Chondrocyte (in vitro differentiated cells): ENCODE data around the gene PDE2A. TPM values are rescaled to one million over a fixed set of nuclear protein-coding genes. Genes with fewer than 3 reads are reported as not detected.
"Not testable (repeated sequence)": the region's sequence is repeated elsewhere in the genome, so short reads cannot be mapped to it uniquely, and the experiment has no call there.

ENCODE experiments used
- DNase-seq: peaks from one replicate; pipeline ENCODE4 v3.0.0; 2021; ENCODE audit warnings: mixed read lengths, low spot score
- H3K27ac Mint-ChIP-seq: one replicate; pipeline ENCODE4 v1.8.0; 2021; ENCODE audit warnings: mild to moderate bottlenecking, moderate library complexity, mixed read lengths; ENCODE audit not compliant: unreplicated experiment
- H3K27me3 Mint-ChIP-seq: 2 replicates; pipeline ENCODE4 v1.8.0; 2021; ENCODE audit warnings: low read depth, mixed read lengths
- H3K36me3 Mint-ChIP-seq: 2 replicates; pipeline ENCODE4 v1.8.0; 2021; ENCODE audit warnings: low read depth, mixed read lengths
- H3K4me1 Mint-ChIP-seq: 2 replicates; pipeline ENCODE4 v1.8.0; 2021; ENCODE audit warnings: low read depth, mild to moderate bottlenecking, mixed read lengths
- H3K4me3 Mint-ChIP-seq: one replicate; pipeline ENCODE4 v1.8.0; 2021; ENCODE audit warnings: mild to moderate bottlenecking, moderate library complexity, mixed read lengths; ENCODE audit not compliant: unreplicated experiment
- H3K9me3 Mint-ChIP-seq: 2 replicates; pipeline ENCODE4 v1.8.0; 2021; ENCODE audit warnings: low read depth, mixed read lengths
- total RNA-seq: library from RNA; stranded (reverse); gene quantifications from 3 replicates; pipeline ENCODE4 v1.2.1, GENCODE V29; 2021
- TF ChIP-seq, protein P1 (sequence below): fragments of 200-600 bp; sonication (generic); IDR thresholded peaks from 2 replicates; pipeline ENCODE4 v1.5.0; 2021; ENCODE audit warnings: antibody characterized with exemption, mild to moderate bottlenecking, moderate library complexity

Gene PDE2A
- total RNA-seq, 1 donor from 2014 or later: not detected

DNA sequence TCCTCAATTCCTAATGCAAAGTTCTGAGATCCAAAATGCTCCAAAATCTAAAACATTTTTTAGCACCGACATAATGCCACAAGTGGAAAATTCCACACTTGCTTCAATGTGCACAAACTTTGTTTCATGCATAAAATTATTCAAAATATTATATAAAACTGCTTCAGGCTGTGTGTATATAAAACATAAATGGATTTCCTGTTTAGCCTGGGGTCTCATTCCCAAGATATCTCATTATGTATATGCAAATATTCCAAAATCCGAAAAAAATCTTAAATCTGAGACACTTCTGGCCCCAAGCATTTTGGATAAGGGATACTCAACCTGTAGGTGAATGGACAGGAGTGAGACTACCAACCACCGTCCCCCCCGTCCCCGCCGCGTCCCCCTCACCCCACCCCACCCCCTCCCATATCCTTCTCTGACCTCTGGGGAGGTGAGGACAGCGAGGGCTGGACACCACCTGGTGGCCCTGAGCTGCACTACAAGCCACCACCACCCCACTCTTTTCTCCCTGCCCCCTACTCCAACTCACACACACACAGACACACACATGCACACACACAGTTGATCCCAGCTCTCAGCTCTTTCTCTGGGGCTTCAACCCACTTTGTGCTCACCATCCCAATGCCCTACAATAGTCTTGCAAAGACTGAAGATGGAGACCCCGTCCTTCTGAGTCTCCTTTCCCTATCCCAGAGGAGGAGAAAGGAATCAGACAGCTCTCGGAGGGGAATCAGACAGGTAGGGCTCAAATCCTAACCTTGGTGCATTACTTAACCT is 101.0 kb downstream of the PDE2A start:
- H3K9me3 Mint-ChIP-seq: no peaks in the 10 kb centered on the region
- H3K27ac Mint-ChIP-seq: no peak overlapping the region
- peaks cover 7% of the 10 kb centered on the region for H3K4me1 Mint-ChIP-seq
- TF ChIP-seq, protein P1, sequence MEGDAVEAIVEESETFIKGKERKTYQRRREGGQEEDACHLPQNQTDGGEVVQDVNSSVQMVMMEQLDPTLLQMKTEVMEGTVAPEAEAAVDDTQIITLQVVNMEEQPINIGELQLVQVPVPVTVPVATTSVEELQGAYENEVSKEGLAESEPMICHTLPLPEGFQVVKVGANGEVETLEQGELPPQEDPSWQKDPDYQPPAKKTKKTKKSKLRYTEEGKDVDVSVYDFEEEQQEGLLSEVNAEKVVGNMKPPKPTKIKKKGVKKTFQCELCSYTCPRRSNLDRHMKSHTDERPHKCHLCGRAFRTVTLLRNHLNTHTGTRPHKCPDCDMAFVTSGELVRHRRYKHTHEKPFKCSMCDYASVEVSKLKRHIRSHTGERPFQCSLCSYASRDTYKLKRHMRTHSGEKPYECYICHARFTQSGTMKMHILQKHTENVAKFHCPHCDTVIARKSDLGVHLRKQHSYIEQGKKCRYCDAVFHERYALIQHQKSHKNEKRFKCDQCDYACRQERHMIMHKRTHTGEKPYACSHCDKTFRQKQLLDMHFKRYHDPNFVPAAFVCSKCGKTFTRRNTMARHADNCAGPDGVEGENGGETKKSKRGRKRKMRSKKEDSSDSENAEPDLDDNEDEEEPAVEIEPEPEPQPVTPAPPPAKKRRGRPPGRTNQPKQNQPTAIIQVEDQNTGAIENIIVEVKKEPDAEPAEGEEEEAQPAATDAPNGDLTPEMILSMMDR: peak; percentile 75
- H3K36me3 Mint-ChIP-seq: peaks cover 2% of the 10 kb centered on the region
- H3K27me3 Mint-ChIP-seq: peaks cover 18% of the 10 kb centered on the region
- no peak for DNase-seq
- no peak overlapping the region for H3K4me3 Mint-ChIP-seq

DNA sequence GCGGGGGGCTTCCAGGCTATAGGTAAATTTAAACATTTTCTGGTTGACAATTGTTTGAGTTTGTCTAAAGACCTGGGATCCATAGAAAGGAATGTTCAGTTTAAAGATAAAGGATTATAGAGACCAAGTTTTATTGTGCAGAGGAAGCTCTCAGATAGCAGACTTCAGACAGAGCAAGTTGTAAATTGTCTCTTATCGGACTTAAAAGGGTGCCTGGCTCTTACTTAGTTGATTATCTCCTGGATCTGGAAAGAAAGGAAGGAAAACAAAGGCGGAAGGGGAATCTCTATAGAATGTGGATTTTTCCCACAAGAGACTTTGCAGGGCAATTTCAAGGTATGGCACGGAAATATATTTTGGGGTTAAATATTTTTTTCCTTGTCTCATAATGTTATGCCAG is 101.7 kb downstream of the PDE2A start:
- not testable (repeated sequence) for H3K4me1 Mint-ChIP-seq, DNase-seq, H3K36me3 Mint-ChIP-seq, H3K4me3 Mint-ChIP-seq, H3K27ac Mint-ChIP-seq, H3K9me3 Mint-ChIP-seq
- peaks cover 18% of the 10 kb centered on the region for H3K27me3 Mint-ChIP-seq

DNA sequence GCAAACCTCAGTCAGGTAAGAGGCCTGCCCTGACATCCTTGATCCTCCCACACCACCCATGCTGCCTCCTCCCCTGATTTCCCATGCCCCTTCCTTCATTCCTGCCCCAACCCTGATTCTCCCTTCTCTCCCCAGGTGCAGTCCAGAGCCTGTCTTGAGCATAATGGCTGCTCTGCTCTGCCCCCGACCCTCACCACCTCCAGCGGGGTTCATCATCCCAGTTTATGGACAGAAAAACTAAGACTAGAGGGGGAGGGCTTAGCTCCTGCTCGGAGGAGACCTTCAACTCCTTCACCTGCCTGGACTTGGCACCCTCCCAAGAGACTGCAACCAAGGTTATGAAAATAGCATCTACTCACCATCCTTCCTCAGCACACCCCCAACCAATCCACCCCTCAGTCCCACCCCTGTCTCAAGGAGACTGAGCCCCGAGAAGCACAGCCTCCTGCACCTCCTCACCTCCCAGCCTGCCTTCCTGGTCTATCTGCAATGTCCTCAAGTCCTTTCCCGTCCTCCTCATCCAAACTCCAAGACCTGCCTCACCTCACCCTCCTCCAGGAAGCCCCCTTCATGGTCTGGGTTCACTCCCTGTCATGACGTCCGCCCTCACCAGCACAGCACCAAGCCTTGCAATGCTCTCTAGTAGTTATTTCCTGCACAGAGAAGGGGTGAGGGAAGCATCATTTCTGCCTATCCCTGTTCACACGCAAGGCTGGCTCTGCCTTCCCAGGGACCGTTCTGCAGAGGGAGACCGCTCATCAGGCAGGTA is 103.1 kb downstream of the PDE2A start:
- Mint-ChIP-seq H3K36me3 (peaks cover 2% of the 10 kb centered on the region), H3K4me1 (peaks cover 14% of the 10 kb centered on the region), H3K9me3 (no peaks in the 10 kb centered on the region), H3K27ac (no peak overlapping the region), H3K27me3 (peaks cover 19% of the 10 kb centered on the region), H3K4me3 (no peak overlapping the region)
- no peak for DNase-seq
- TF ChIP-seq, protein P1: no peak

DNA sequence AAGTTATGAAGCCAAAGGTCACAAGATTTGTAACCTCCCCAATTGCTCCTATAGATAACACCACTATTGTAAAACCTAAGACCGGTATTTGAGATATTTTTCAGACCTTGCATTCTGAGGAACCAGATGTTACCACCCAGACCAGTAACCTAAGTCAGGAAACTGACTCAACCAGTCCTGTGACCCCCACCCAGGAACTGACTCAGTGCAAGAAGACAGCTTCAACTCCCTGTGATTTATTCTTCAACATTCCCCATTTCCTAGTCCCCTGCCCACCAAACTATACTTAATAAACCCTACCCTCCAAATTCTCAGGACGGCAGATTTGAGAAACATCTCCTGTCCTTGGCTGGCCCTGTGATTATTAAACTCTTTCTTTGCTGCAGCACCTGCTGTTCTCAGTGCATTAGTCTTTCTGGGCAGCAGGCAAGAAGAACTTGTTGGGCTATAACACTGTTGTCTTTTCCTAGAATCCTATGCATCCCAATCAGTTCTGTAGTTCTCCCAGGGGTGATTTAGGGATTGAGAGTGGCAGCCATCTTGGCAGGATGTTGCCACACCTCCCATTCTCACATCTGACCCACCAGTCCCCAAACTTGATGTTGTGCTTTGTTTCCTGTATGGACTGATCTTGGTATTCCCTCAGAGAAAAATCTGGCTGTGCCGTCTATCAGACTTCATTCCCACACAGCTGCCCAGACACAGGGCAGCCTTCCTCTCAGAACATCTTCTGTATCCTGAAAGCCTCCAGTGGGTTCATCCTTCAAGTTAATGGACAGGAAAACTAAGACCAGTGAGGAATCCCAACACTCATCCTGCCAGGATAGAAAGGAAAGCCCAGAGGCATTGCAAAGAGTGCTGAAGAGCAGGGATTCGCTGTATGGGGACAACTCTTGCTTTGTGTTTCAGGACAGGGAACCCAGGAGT is 104.0 kb downstream of the PDE2A start:
- peaks cover 2% of the 10 kb centered on the region for H3K36me3 Mint-ChIP-seq

DNA sequence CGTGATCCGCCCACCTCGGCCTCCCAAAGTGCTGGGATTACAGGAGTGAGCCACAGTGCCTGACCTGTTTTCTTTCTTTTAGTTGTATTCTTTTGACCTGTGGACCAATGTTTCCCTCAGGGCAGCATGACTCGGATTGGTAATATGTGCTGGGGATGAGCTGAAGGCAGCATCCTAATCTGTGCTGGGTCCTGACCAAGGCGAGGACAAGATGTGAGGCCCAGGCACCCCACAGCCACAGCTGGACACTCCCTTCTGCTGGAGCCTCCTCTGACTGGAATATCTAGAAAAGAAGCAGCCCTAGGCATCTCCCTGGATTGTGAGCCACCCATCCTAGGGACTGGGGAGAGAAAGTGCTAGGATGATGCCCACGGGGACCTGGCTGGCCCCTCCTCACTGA is 105.4 kb downstream of the PDE2A start:
- Mint-ChIP-seq H3K27ac (no peak overlapping the region), H3K4me3 (no peak overlapping the region), H3K9me3 (no peaks in the 10 kb centered on the region), H3K36me3 (peaks cover 2% of the 10 kb centered on the region), H3K27me3 (peaks cover 8% of the 10 kb centered on the region), H3K4me1 (peaks cover 14% of the 10 kb centered on the region)
- TF ChIP-seq, protein P1: no peak
- DNase-seq: no peak

More for the DNA sequence above, 104.0 kb downstream of the PDE2A start:
- H3K27me3 Mint-ChIP-seq: peaks cover 19% of the 10 kb centered on the region
- TF ChIP-seq, protein P1: no peak
- peaks cover 14% of the 10 kb centered on the region for H3K4me1 Mint-ChIP-seq
- no peaks in the 10 kb centered on the region for H3K9me3 Mint-ChIP-seq
- DNase-seq: no peak
- H3K27ac Mint-ChIP-seq: no peak overlapping the region
- no peak overlapping the region for H3K4me3 Mint-ChIP-seq
